A673 (cell line): ENCODE results near the gene ZNF761. TPM values are rescaled to one million over a fixed set of nuclear protein-coding genes. Genes with fewer than 3 reads are reported as not detected.
"Not testable (repeated sequence)": the region's sequence is repeated elsewhere in the genome, so short reads cannot be mapped to it uniquely, and the experiment has no call there.

Experiments used
- BruUV-seq: library from RNA; stranded (reverse); fragments of 400-500 nt; replicated peaks from 2 replicates; lab custom pipeline; 2021; lab: Mats Ljungman, UMichigan
- CTCF ChIA-PET: fragments of 300-600 bp; sonication (Branson Sonifier 250); formaldehyde crosslinking; loops from one replicate; lab custom pipeline; 2022; ENCODE audit warnings: antibody characterized with exemption; lab: Charles Lee
- POLR2A ChIA-PET: fragments of 300-600 bp; sonication (Branson Sonifier 250); formaldehyde crosslinking; loops from one replicate; lab custom pipeline; 2022; ENCODE audit warnings: antibody characterized with exemption; ENCODE audit not compliant: low non-redundant PET; lab: Charles Lee
- DNase-seq: peaks from one replicate; pipeline ENCODE4 v3.0.0-alpha.2; 2015; ENCODE audit warnings: low spot score
- H3K27ac ChIP-seq: fragments of 200-600 bp; sonication (generic); 2 replicates; pipeline ENCODE4 v1.5.1; 2016; ENCODE audit warnings: mixed run types, low read depth, mild to moderate bottlenecking, mixed read lengths, antibody characterized with exemption, low read length; ENCODE audit not compliant: poor library complexity, severe bottlenecking
- H3K27me3 ChIP-seq: fragments of 200-600 bp; sonication (generic); replicated peaks from 2 replicates; pipeline ENCODE4 v1.6.1; 2017; ENCODE audit warnings: mixed run types, low read depth, mild to moderate bottlenecking, mixed read lengths, antibody characterized with exemption, low read length; ENCODE audit not compliant: insufficient read depth, poor library complexity
- H3K36me3 ChIP-seq: fragments of 200-600 bp; sonication (generic); 2 replicates; pipeline ENCODE4 v1.6.1; 2016; ENCODE audit warnings: mixed run types, mild to moderate bottlenecking, mixed read lengths, antibody characterized with exemption, low read length; ENCODE audit not compliant: insufficient read depth, poor library complexity, severe bottlenecking
- H3K4me1 ChIP-seq: fragments of 200-600 bp; sonication (generic); 2 replicates; pipeline ENCODE4 v1.6.1; 2017; ENCODE audit warnings: mixed run types, mild to moderate bottlenecking, mixed read lengths, antibody characterized with exemption, low read length; ENCODE audit not compliant: insufficient read depth, poor library complexity, severe bottlenecking
- H3K4me3 ChIP-seq: fragments of 200-600 bp; sonication (generic); 2 replicates; pipeline ENCODE4 v1.5.1; 2016; ENCODE audit warnings: low read depth, mixed run types, mild to moderate bottlenecking, mixed read lengths, low read length; ENCODE audit not compliant: poor library complexity, severe bottlenecking
- H3K9me3 ChIP-seq: fragments of 200-600 bp; sonication (generic); 2 replicates; pipeline ENCODE4 v1.6.1; 2016; ENCODE audit warnings: mixed run types, low read depth, mild to moderate bottlenecking, mixed read lengths, antibody characterized with exemption, low read length; ENCODE audit not compliant: poor library complexity, severe bottlenecking
- CTCF ChIP-seq: fragments of 300-800, 200-600 bp; sonication (generic); conservative IDR thresholded peaks from 2 replicates; pipeline ENCODE4 v1.5.1; 2017; ENCODE audit warnings: low read depth, mild to moderate bottlenecking, antibody characterized with exemption, low read length, moderate library complexity, mixed read lengths
- EZH2 ChIP-seq: fragments of 200-600 bp; sonication (generic); IDR thresholded peaks from 2 replicates; pipeline ENCODE4 v1.6.1; 2017; ENCODE audit warnings: borderline replicate concordance, low read depth, mild to moderate bottlenecking, mixed read lengths, antibody characterized with exemption, low read length; ENCODE audit not compliant: poor library complexity, severe bottlenecking
- intact Hi-C: fragments of 100-400 bp; cut with micrococcal nuclease; formaldehyde crosslinking; loops from one replicate; pipeline ENCODE4 v1.10.0; 2022; ENCODE audit not compliant: unreplicated experiment
- total RNA-seq: library from RNA; stranded (reverse); gene quantifications from 2 replicates; pipeline ENCODE4 v1.2.3, GENCODE V29; 2021

The ZNF761 gene
- total RNA-seq, 1 experiment from 2014 or later = 13.1 TPM

GRCh38 chr19:53471916-53472315 is 40.1 kb downstream of the ZNF761 start:
- no peaks in the 10 kb centered on the region for H3K27me3 ChIP-seq
- no peaks in the 10 kb centered on the region for H3K4me1 ChIP-seq
- H3K27ac ChIP-seq = no peak overlapping the region
- intact Hi-C loops = no loop called here
- no peak for DNase-seq
- ChIA-PET CTCF (no interaction called here), POLR2A (no interaction called here)
- H3K36me3 ChIP-seq = no peaks in the 10 kb centered on the region
- no TSS peak for BruUV-seq
- TF ChIP-seq EZH2 = no peak
- no peak for TF ChIP-seq CTCF
- H3K4me3 ChIP-seq = no peak overlapping the region
- no peaks in the 10 kb centered on the region for H3K9me3 ChIP-seq

GRCh38 chr19:53474832-53475231 is 43.0 kb downstream of the ZNF761 start:
- H3K27me3 ChIP-seq, H3K4me3 ChIP-seq, DNase-seq, intact Hi-C loops, POLR2A ChIA-PET, BruUV-seq, CTCF ChIA-PET, H3K4me1 ChIP-seq, H3K36me3 ChIP-seq, H3K9me3 ChIP-seq, H3K27ac ChIP-seq: not testable (repeated sequence)

GRCh38 chr19:53475470-53475869 is 43.7 kb downstream of the ZNF761 start:
- H3K27ac ChIP-seq, intact Hi-C loops, BruUV-seq, DNase-seq, H3K27me3 ChIP-seq, CTCF ChIA-PET, POLR2A ChIA-PET, H3K9me3 ChIP-seq, H3K4me1 ChIP-seq, H3K4me3 ChIP-seq, H3K36me3 ChIP-seq: not testable (repeated sequence)

GRCh38 chr19:53483751-53484150 is 52.0 kb downstream of the ZNF761 start:
- H3K27ac ChIP-seq, H3K4me1 ChIP-seq, H3K4me3 ChIP-seq, H3K27me3 ChIP-seq, intact Hi-C loops, DNase-seq, POLR2A ChIA-PET, CTCF ChIA-PET, BruUV-seq: not testable (repeated sequence)
- Histone ChIP-seq H3K9me3 (peaks cover 17% of the 10 kb centered on the region), H3K36me3 (peaks cover 17% of the 10 kb centered on the region)
